ENCODE measurements around the gene CELF5. TPM values are rescaled to one million over a fixed set of nuclear protein-coding genes. Genes with fewer than 3 reads are reported as not detected.

CELF5 gene
- 0.34 to 0.77 TPM (median 0.54 TPM) in 5 replicates for total RNA-seq (2022; extraction: Qiagen RNA extraction; ENCODE audit: low read depth)

DNA sequence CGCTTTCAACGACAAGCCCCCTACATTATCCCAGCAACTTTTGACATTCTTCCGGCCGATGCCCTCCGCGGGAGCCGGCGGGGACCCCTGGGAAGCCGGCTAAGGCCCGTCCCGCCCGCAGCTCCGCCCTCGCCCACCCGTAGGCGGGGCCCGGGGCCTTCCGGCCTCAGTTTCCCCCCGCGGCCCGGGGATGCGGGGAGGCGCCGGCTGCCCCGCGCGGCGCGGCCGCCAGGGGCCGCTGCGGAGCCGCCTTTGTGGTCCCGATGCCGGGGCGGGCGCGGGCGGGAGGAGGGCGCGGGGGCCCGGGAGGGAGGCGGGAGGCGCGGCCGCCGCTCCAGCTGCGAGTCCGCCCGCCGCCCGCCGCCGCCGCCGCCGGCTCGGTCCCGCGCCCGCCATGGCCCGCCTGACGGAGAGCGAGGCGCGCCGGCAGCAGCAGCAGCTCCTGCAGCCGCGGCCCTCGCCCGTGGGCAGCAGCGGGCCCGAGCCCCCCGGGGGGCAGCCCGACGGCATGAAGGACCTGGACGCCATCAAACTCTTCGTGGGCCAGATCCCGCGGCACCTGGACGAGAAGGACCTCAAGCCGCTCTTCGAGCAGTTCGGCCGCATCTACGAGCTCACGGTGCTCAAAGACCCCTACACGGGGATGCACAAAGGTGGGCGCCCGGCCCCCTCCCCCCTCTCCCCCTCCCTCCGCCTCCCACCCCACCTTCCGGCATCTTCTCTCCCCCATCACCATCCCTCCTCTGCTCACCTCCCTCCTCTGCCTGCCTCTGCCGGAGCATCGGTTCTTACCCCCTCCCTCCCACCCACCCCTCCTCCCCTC lies at the start of gene CELF5:
TSS of gene CELF5 (plus strand) at position 316 of the 823 bp plus-strand sequence. CDS start at position 395, 79 bp downstream.

DNA sequence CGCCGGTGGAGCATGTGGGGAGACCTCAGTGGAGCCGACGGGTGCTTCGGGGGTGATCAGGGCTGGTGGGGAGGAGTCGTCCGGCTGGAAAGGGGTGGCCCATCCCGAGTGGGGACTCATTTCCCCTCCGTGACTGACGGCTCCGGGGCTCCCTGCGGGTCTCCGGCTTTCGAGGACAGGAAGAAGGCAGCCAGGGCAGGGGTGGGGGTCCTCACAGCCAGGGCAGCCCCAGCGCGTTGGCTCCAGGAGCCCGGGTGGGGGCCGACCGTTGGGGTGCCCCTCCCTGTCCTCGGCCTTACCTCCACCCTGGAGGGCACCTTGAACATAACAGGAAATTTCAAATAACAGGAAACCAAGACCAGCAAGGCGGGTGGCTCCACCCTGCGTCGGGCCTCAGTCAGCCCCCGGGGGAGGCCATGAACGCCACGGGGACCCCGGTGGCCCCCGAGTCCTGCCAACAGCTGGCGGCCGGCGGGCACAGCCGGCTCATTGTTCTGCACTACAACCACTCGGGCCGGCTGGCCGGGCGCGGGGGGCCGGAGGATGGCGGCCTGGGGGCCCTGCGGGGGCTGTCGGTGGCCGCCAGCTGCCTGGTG lies 46.0 kb upstream of the CELF5 start, which contains the start of gene S1PR4:
TSS of gene S1PR4 (plus strand) at position 393 of the 596 bp plus-strand sequence. CDS start at position 417, 24 bp downstream.

GRCh38 chr19:3185461-3186159 lies 38.9 kb upstream of the CELF5 start, which contains the start of gene NCLN:
Gene NCLN (plus strand): TSS chr19:3185930. CDS start chr19:3186031, 101 bp downstream.

Other genes starting within 250 kb of the CELF5 start
- gene TLE6, start 247.1 kb upstream of the CELF5 start, total RNA-seq (2022; extraction: Qiagen RNA extraction; ENCODE audit: low read depth): 3.2 to 6.9 TPM (median 4.4 TPM) in 5 replicates
- 2.7 to 3.0 TPM (median 2.8 TPM) in 5 replicates for gene TLE2, start 195.4 kb upstream of the CELF5 start, total RNA-seq (2022; extraction: Qiagen RNA extraction; ENCODE audit: low read depth)
- 167 to 273 TPM (median 263 TPM) in 5 replicates for gene TLE5, start 162.2 kb upstream of the CELF5 start, total RNA-seq (2022; extraction: Qiagen RNA extraction; ENCODE audit: low read depth)
- 26.5 to 38.4 TPM (median 34.7 TPM) in 5 replicates for gene GNA11, start 130.3 kb upstream of the CELF5 start, total RNA-seq (2022; extraction: Qiagen RNA extraction; ENCODE audit: low read depth)
- 0.08 to 0.14 TPM in 2 of 5 replicates, not detected in the others for gene GNA15, start 88.6 kb upstream of the CELF5 start, total RNA-seq (2022; extraction: Qiagen RNA extraction; ENCODE audit: low read depth)
- 0.09 to 0.20 TPM (median 0.17 TPM) in 4 of 5 replicates, not detected in the other for gene S1PR4, start 45.9 kb upstream of the CELF5 start, total RNA-seq (2022; extraction: Qiagen RNA extraction; ENCODE audit: low read depth)
- 56.3 to 88.9 TPM (median 80.9 TPM) in 5 replicates for gene NCLN, start 38.7 kb upstream of the CELF5 start, total RNA-seq (2022; extraction: Qiagen RNA extraction; ENCODE audit: low read depth)
- gene NFIC, start 141.9 kb downstream of the CELF5 start, total RNA-seq (2022; extraction: Qiagen RNA extraction; ENCODE audit: low read depth): 28.0 to 57.6 TPM (median 48.4 TPM) in 5 replicates